Stimulated activated memory B cell treated with anti-CD40 and anti-IgM and Interleukin-4, amounts not matched to agents 10 μg/mL and 1 μg/mL and 100 μg/mL, for 72 hours (primary cell): ENCODE measurements around the gene SUPT3H.

Experiments used
- ATAC-seq: fragments of 150-1000 bp; cut with Tn5 transposase; 2 replicates; pipeline ENCODE4 v1.10.0; 2021
- H3K27ac Mint-ChIP-seq: one replicate; pipeline ENCODE4 v1.8.0; 2022; ENCODE audit warnings: mild to moderate bottlenecking, mixed read lengths
- H3K27me3 Mint-ChIP-seq: one replicate; pipeline ENCODE4 v1.8.0; 2022; ENCODE audit warnings: mixed read lengths
- H3K36me3 Mint-ChIP-seq: one replicate; pipeline ENCODE4 v1.8.0; 2022; ENCODE audit warnings: mixed read lengths
- H3K4me1 Mint-ChIP-seq: one replicate; pipeline ENCODE4 v1.8.0; 2022; ENCODE audit warnings: mixed read lengths
- H3K4me3 Mint-ChIP-seq: one replicate; pipeline ENCODE4 v1.8.0; 2022; ENCODE audit warnings: mild to moderate bottlenecking, moderate library complexity, mixed read lengths
- H3K9me3 Mint-ChIP-seq: one replicate; pipeline ENCODE4 v1.8.0; 2022; ENCODE audit warnings: mixed read lengths

SUPT3H gene

DNA sequence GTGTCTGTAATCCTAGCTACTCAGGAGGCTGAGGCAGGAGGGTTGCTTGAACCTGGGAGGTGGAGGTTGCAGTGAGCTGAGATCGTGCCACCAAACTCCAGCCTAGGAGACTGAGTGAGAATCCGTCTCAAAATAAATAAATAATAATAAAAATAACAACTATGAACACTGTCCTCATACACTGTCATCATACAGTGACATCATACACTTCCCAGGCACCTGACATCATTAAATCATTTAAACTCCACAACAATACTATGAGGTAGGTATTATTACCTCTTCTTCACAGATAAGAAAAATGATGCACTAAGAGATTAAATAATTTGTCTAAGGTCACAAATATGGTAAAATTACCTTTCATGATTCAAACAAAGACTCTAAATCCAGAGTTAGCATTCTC lies 250.5 kb downstream of the SUPT3H start:
- H3K4me3 Mint-ChIP-seq: no peak overlapping the region
- no peaks in the 10 kb centered on the region for H3K9me3 Mint-ChIP-seq
- H3K27ac Mint-ChIP-seq: no peak overlapping the region
- H3K27me3 Mint-ChIP-seq: no peaks in the 10 kb centered on the region
- ATAC-seq: no peak
- H3K36me3 Mint-ChIP-seq: no peaks in the 10 kb centered on the region
- H3K4me1 Mint-ChIP-seq: no peaks in the 10 kb centered on the region

DNA sequence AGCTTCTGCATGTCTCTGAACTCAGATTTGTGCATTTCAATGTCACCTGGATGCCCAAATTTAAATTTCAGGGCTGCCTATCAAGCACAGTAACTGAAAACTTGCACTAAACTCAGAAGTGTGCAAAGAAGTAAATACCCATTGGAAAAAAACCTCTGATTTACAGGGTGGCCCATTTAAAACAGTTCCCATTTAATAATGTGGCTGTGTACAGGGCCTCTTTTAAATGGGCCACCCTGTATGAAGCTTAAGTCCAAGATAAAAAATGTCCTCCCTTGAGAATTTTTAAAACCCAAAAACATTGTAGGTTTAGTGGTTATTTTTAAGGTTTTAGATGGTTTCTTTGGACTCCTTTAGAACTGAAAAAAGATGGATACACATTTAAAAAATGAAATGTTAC lies 251.7 kb downstream of the SUPT3H start:
- Mint-ChIP-seq H3K4me1 (no peaks in the 10 kb centered on the region), H3K27ac (no peak overlapping the region), H3K36me3 (no peaks in the 10 kb centered on the region), H3K4me3 (no peak overlapping the region), H3K27me3 (no peaks in the 10 kb centered on the region), H3K9me3 (no peaks in the 10 kb centered on the region)
- no peak for ATAC-seq

DNA sequence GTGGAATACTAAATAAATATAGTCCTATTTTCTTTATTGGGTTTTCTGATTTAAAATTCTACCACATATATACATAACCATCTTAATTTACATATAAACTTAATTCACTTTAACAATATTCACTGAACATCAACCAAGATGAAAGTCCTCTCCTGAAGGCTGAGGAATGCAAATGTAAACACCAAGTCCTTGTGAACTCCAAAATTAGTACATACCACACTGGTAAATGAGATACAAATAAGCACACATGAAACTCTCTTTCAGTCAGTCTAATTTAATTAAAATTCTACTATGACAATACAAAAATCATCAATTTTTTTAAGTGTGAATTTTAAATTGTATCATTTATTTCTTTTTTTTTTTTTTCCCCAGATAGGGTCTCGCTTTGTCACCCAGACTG lies 254.7 kb downstream of the SUPT3H start:
- no peak overlapping the region for H3K27ac Mint-ChIP-seq
- no peaks in the 10 kb centered on the region for H3K36me3 Mint-ChIP-seq
- no peaks in the 10 kb centered on the region for H3K9me3 Mint-ChIP-seq
- ATAC-seq: no peak
- no peak overlapping the region for H3K4me3 Mint-ChIP-seq
- no peaks in the 10 kb centered on the region for H3K4me1 Mint-ChIP-seq
- no peaks in the 10 kb centered on the region for H3K27me3 Mint-ChIP-seq

DNA sequence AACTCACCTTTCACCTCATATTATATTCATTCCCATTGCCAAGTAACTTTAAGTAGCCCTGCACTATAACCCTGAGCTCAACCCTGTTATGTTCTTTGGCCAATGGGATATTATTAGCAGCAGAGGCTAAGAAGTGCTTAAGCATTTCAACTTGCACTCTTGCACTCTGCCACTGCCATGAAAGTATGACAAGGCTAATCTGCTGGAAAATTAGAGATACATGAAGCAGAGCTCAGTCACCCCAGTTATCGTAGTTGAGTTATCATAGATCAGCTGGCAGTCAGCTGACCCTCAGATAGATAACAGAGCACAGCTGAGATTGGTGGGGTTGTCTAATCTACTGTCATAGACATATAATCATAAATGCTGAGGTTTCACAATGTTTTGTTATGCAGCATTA lies 259.0 kb downstream of the SUPT3H start:
- H3K27me3 Mint-ChIP-seq: no peaks in the 10 kb centered on the region
- H3K36me3 Mint-ChIP-seq: no peaks in the 10 kb centered on the region
- H3K4me3 Mint-ChIP-seq: no peak overlapping the region
- no peaks in the 10 kb centered on the region for H3K9me3 Mint-ChIP-seq
- H3K4me1 Mint-ChIP-seq: peaks cover 7% of the 10 kb centered on the region
- H3K27ac Mint-ChIP-seq: no peak overlapping the region
- ATAC-seq: no peak

DNA sequence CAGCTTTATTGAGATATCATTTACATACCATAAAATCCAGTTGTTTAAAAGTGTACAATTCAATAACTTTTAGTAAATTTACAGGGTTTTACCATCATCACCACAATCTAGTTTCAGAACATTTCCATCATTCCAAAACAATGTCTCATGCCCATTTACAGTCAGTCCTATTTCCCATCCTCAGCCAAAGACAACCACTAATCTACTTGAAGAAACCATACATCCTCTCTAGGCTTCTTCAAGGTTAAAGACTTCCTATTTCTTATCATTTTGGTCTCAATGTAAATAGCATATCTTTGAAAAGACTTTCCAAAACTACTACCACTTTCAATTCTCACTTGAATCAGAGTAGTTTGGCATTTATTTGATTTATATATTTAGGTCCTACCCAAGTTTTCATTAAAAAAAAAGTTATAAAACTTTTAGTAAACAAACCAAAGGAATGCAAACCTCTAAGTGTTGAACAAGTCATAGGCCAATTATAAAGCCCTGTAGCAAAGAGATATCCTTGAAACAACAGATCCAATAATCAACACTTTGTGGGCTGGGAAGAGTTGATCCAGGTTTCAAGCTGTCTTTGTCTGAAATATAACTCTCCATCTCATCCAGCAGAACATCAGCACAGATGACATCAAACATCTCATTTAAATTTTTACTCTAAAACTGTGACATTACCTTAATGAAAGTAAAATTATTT lies 260.9 kb downstream of the SUPT3H start:
- Mint-ChIP-seq H3K4me3 (no peak overlapping the region), H3K27ac (no peak overlapping the region), H3K4me1 (peaks cover 7% of the 10 kb centered on the region), H3K27me3 (no peaks in the 10 kb centered on the region), H3K36me3 (no peaks in the 10 kb centered on the region), H3K9me3 (no peaks in the 10 kb centered on the region)
- no peak for ATAC-seq

DNA sequence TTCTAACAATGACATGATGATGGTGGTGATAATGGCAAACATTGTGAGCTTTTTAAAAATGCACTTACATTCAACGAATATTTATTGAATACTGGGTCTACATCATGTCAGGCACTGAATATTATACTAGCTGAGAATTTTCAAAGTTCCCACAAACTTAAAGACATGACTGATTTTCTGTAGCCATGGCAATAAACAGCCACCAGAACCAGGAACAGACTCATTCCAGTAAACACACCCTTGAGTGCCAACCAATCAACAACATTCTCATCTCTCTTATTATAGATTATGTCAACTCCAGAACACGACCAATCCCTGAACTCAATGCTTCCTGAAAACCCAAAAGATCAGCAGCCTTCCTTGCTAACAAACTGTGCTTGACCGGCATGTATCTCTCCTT lies 262.0 kb downstream of the SUPT3H start:
- H3K36me3 Mint-ChIP-seq: no peaks in the 10 kb centered on the region
- H3K27ac Mint-ChIP-seq: no peak overlapping the region
- H3K27me3 Mint-ChIP-seq: no peaks in the 10 kb centered on the region
- no peaks in the 10 kb centered on the region for H3K9me3 Mint-ChIP-seq
- ATAC-seq: no peak
- H3K4me3 Mint-ChIP-seq: no peak overlapping the region
- H3K4me1 Mint-ChIP-seq: peaks cover 7% of the 10 kb centered on the region

DNA sequence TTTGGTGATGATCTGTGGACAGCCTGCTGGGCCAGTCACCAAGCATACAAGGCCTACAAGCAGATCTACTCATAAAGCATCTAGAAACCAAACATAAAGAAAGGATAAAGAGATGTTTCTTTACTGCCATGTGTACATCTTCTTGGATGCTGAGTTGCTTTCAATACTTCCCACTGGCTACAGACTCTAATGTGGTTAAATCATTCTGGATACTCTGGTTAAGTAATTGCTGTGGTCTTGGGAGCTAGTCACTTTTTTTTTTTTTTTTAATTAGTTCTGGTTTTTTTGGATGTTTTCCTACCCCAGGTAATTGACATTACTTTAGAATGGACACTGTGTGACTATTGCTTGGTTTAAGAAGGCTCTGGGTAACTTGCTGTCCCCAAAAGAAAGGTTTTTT lies 265.0 kb downstream of the SUPT3H start:
- ATAC-seq: no peak
- Mint-ChIP-seq H3K27ac (no peak overlapping the region), H3K4me3 (no peak overlapping the region), H3K9me3 (no peaks in the 10 kb centered on the region), H3K27me3 (no peaks in the 10 kb centered on the region), H3K4me1 (peaks cover 14% of the 10 kb centered on the region), H3K36me3 (no peaks in the 10 kb centered on the region)

DNA sequence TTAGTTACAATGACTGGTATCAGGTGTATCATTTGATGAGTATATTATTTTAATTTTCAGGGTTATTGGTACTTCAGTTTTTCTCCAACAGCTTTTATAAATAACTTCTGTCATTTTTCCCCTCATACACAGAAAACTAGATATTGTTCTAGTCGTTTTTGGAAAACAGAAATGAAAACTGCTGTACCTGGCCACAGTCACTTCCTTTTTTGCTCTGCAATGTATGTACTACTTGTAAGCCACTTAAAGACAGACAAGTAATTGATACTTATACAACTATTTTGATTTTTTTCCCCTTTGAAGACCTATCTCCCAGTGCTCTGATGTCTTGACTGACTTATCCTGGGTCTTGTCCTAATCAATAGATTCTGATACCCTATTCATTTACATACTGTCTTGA lies 268.2 kb downstream of the SUPT3H start:
- no peak for ATAC-seq
- H3K4me3 Mint-ChIP-seq: no peak overlapping the region
- peaks cover 7% of the 10 kb centered on the region for H3K4me1 Mint-ChIP-seq

DNA sequence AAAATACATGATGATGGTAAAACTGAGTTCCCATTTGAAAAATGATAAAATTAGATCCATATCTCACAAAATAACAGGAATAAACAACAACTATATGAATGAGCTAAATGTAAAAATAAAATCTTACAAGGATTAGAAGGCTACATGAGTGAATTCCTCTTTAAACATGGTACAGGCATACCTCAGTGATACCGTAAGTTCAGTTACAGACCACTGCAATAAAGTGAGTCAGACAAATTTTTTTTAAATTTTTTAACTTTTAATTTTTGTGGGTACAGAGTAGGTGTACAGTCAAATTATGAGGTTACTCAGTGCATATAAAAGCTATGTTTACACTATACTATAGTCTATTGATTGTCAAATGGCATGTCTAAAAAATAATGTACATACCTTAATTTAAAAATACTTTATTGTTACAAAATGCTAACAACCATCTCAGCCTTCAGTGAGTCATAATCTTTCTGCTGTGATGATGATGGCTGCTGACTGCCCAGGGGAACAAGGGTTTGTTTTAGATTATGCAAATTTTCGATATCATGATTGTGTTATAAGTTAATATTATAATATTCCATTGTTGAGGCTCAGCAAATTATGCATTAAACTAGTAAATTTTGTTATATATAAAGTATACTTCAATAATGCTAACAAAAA lies 272.4 kb downstream of the SUPT3H start:
- Mint-ChIP-seq H3K27ac (no peak overlapping the region), H3K4me1 (peaks cover 7% of the 10 kb centered on the region), H3K27me3 (no peaks in the 10 kb centered on the region), H3K9me3 (no peaks in the 10 kb centered on the region), H3K36me3 (no peaks in the 10 kb centered on the region), H3K4me3 (no peak overlapping the region)
- ATAC-seq: no peak

More for the DNA sequence above, 268.2 kb downstream of the SUPT3H start:
- Mint-ChIP-seq H3K9me3 (no peaks in the 10 kb centered on the region), H3K36me3 (no peaks in the 10 kb centered on the region), H3K27ac (no peak overlapping the region), H3K27me3 (no peaks in the 10 kb centered on the region)

DNA sequence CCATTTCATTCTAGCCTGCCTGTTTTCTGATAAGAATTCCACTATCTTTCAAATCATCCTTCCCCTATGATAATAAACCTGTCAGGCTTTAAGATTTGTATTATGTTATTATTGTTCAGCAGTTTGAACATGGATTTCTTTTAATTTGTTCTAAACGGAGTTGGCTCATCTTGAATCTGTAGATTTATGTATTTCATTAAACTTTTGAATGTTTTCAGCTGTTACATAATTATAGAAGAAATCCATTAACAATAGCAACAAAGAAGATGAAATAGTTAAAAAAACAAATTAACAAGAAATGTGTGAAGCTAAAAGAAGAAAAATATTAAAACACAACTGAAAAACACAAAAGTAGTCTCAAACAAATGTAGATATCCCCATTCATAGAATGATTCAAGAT lies 273.3 kb downstream of the SUPT3H start:
- no peaks in the 10 kb centered on the region for H3K27me3 Mint-ChIP-seq
- ATAC-seq: no peak
- no peak overlapping the region for H3K27ac Mint-ChIP-seq
- H3K4me3 Mint-ChIP-seq: no peak overlapping the region
- H3K36me3 Mint-ChIP-seq: peaks cover 5% of the 10 kb centered on the region
- no peaks in the 10 kb centered on the region for H3K9me3 Mint-ChIP-seq
- peaks cover 1% of the 10 kb centered on the region for H3K4me1 Mint-ChIP-seq

DNA sequence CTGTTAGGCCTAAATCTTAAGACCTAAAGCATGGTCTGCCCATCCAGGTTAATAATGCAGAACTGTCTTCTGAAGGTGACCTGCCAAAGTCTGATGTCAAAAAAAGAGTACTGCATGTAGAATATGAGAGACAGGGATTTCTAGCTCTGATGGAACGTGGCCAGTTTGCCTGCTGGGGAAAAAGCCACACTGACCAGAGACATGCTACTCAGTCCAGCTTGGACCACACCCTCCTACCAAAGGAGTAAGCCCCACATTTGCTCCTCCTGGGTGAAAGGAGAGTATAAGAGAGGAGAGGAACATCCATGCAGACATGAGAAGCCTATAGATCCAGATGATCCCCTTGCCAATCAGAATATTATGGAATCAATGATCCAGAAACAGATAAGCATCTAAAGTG lies 279.5 kb downstream of the SUPT3H start:
- no peak overlapping the region for H3K4me3 Mint-ChIP-seq
- H3K9me3 Mint-ChIP-seq: no peaks in the 10 kb centered on the region
- no peaks in the 10 kb centered on the region for H3K4me1 Mint-ChIP-seq
- peaks cover 22% of the 10 kb centered on the region for H3K36me3 Mint-ChIP-seq
- H3K27me3 Mint-ChIP-seq: no peaks in the 10 kb centered on the region
- ATAC-seq: no peak
- H3K27ac Mint-ChIP-seq: no peak overlapping the region

DNA sequence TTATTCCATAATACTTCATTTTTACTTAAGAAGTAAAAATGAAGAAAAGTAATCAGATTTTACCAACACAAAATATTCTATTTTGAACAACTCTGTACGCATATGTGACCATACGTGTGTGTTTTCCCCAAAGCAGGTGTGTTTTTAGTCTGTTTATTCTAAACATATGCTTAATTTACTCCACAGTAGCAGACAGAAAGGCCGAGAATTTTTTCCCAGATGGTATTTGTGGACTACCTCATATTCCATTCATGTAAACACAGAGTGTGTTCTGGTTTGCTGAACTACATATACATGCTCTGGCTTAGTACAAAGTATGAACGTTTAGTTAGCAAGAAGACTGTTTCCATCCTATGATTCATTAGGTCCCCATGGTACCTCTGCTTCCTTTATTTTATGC lies 282.9 kb downstream of the SUPT3H start:
- no peak for ATAC-seq
- peaks cover 19% of the 10 kb centered on the region for H3K36me3 Mint-ChIP-seq
- no peak overlapping the region for H3K27ac Mint-ChIP-seq
- no peaks in the 10 kb centered on the region for H3K4me1 Mint-ChIP-seq
- no peaks in the 10 kb centered on the region for H3K9me3 Mint-ChIP-seq
- H3K4me3 Mint-ChIP-seq: no peak overlapping the region
- no peaks in the 10 kb centered on the region for H3K27me3 Mint-ChIP-seq

DNA sequence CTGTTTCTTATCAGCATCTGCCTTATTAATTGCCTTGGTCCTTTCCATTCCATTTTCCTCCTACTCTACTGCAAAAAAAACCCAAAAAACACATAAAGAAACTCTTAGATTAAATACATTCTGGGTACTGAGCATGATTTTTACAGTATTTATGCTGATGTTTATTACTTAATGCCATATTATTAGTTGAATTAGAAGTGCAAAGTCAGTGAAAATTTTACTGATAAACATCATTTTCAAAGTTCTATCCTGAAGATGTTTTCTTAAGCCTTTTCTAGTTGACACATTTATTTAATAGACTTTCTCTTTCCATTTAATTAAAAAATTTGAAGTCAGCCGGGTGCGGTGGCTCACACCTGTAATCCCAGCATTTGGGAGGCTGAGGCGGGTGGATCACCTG lies 285.6 kb downstream of the SUPT3H start:
- no peak for ATAC-seq
- Mint-ChIP-seq H3K27ac (no peak overlapping the region), H3K4me3 (no peak overlapping the region), H3K4me1 (no peaks in the 10 kb centered on the region), H3K9me3 (no peaks in the 10 kb centered on the region), H3K36me3 (no peaks in the 10 kb centered on the region), H3K27me3 (no peaks in the 10 kb centered on the region)

DNA sequence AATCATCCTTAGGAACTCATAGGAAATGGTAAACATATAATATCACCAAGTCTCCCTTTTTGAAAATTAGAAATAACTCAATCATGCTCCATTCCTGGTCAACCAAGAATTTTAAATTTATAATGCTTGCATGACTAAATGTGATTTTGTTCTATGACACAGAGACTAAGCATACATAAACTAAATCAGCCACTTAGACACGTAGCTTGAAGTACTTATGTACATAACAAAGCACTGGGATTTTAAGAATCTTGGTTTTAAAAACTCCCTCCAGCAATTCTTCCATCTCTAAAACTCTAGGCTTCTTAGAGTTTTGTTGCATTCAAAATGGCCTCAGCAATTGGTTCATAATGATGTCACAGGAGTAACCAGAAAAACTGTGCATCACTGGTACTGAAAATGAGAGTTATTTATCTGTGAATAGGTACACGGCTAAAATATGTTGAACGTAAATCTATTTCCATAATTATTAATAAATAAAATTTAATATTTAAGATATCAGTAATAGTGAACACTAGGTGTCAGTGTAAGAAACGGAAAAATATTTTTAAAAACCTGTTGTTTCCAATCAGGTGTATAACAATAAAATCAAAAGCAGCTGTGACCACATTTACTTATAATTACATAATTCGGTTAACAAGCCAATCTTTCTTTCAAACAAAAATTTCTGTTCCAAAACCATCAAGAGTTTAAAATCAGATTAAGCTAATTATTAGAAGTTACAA lies 291.2 kb downstream of the SUPT3H start:
- no peaks in the 10 kb centered on the region for H3K4me1 Mint-ChIP-seq
- H3K4me3 Mint-ChIP-seq: no peak overlapping the region
- no peak for ATAC-seq
- H3K9me3 Mint-ChIP-seq: no peaks in the 10 kb centered on the region
- peaks cover 8% of the 10 kb centered on the region for H3K36me3 Mint-ChIP-seq
- H3K27me3 Mint-ChIP-seq: no peaks in the 10 kb centered on the region
- no peak overlapping the region for H3K27ac Mint-ChIP-seq

DNA sequence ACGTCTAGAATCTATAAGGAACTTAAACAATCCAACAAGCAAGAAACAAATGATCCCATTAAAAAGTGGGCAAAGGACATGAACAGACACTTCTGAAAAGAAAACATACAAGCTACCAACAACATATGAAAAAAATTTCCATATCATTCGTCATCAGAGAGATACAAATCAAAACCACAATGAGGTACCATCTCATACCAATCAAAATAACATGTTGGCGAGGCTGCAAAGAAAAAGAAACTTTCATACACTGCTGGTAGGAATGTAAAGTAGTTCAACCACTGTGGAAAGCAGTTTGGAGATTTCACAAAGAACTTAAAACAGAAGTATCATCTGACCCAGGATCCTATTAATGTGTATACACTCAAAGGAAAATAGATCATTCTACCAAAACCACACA lies 293.5 kb downstream of the SUPT3H start:
- Mint-ChIP-seq H3K4me3 (no peak overlapping the region), H3K4me1 (no peaks in the 10 kb centered on the region), H3K9me3 (peaks cover 6% of the 10 kb centered on the region), H3K36me3 (peaks cover 21% of the 10 kb centered on the region), H3K27me3 (no peaks in the 10 kb centered on the region), H3K27ac (no peak overlapping the region)
- ATAC-seq: no peak

DNA sequence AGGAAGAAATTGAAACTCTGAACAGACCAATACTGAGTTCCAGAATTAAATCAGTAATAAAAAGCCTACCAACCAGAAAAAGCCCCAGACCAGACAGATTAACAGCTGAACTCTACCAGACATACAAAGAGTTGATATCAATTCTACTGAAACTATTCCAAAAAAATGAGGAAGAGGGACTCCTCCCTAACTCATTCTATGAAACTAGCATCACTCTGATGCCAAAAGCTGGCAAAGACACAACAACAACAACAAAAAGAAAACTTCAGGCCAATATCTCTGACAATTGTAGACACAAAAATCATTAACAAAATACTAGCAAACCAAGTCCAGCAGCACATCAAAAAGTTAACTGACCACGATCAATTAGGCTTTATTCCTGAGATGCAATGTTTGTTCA lies 295.6 kb downstream of the SUPT3H start:
- H3K4me1 Mint-ChIP-seq: no peaks in the 10 kb centered on the region
- peaks cover 40% of the 10 kb centered on the region for H3K36me3 Mint-ChIP-seq
- no peak for ATAC-seq
- H3K9me3 Mint-ChIP-seq: peaks cover 16% of the 10 kb centered on the region
- no peak overlapping the region for H3K27ac Mint-ChIP-seq
- no peaks in the 10 kb centered on the region for H3K27me3 Mint-ChIP-seq
- no peak overlapping the region for H3K4me3 Mint-ChIP-seq
